ENCODE data around the gene CENATAC. TPM values are rescaled to one million over a fixed set of nuclear protein-coding genes. Genes with fewer than 3 reads are reported as not detected.
A peak's percentile ranks its signal among the peaks of the same experiment; 100 is the strongest.
"Not testable (repeated sequence)": the region's sequence is repeated elsewhere in the genome, so short reads cannot be mapped to it uniquely, and the experiment has no call there.

The CENATAC gene, protein sequence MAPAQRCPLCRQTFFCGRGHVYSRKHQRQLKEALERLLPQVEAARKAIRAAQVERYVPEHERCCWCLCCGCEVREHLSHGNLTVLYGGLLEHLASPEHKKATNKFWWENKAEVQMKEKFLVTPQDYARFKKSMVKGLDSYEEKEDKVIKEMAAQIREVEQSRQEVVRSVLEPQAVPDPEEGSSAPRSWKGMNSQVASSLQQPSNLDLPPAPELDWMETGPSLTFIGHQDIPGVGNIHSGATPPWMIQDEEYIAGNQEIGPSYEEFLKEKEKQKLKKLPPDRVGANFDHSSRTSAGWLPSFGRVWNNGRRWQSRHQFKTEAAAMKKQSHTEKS
- 26.3 TPM for polyA plus RNA-seq (2013)

DNA sequence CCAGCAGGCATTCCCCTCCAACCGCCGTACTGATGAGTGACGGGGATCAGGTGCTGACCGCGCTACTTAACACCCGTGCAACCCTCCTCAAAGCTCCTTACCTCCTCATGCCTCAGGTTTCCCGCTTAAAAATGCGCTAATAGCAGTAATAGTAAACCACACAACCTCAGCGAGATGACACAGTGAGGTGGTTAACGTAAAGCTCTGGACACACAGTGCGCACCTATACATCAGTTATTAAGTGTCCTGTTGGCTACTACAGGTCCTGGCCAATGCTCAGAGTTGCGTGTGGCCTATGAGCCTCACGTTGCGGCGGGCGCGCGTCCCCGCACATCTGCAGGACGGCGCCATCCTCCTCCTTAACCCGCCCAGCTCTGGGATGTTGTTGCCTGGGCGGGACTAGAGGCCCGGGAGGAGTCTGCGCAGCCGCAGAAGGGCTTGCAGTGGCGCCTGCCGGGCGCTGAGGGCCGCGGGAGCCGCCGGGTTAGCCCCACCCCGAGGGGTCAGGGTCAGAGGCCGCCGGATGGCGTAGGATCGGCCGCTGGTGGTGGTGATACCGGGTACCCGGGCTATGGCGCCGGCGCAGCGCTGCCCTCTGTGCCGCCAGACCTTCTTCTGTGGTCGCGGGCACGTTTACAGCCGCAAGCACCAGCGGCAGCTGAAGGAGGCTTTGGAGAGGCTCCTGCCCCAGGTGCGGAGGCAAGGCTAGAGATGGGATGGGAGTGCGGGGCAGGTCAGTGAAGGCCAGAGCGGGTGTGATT, at the start of gene CENATAC:
Gene CENATAC (plus strand): TSS at position 512 of the 761 bp plus-strand sequence. CDS start 60 bp downstream, at position 572.
- peak within 1 kb of the TSS; percentile 77 to 92 (median 83) for H3K4me3 ChIP-seq (ENCODE audit: control insufficient read depth in 1 of 7, extremely low read depth in 1 of 7, insufficient read depth in 4 of 7, low read depth in 2 of 7, low read length in 6 of 7)
- H3K4me1 ChIP-seq (ENCODE audit: control extremely low read depth in 1 of 4, control insufficient read depth in 4 of 4, insufficient read depth in 4 of 4, low read length in 3 of 4) = peaks cover 4 to 23% (median 21%) of the 10 kb centered on the region in 4 experiments
- H3K36me3 ChIP-seq (ENCODE audit: control insufficient read depth in 4 of 4, insufficient read depth in 4 of 4, low read length in 3 of 4) = peaks cover 0 to 17% (median 9%) of the 10 kb centered on the region in 4 experiments
- POLR2A ChIA-PET = interaction anchor here (0.7 kb wide), 1 partner anchor 207 kb away, joined by 3 read pairs; the partner anchor contains the start of gene DDX6
- DNase-seq = peak; percentile 79 to 84 (median 84)
- no peaks in the 10 kb centered on the region for H3K27me3 ChIP-seq (replicated peaks in 2 of 5; ENCODE audit: control insufficient read depth in 4 of 5, insufficient read depth in 5 of 5, low read length in 4 of 5)
- CTCF ChIA-PET = interaction anchor here (0.9 to 2.4 kb wide), 8 partner anchors 11 to 104 kb away, joined by 3 to 9 read pairs (median 4); partner anchors contain the start of gene DPAGT1
- under 1% methylated on average over 52 of the region's 54 CpGs for WGBS (ENCODE audit: insufficient coverage)
- peak within 1 kb of the TSS in 1 of 2 experiments; percentile 71 for H3K27ac ChIP-seq (ENCODE audit: insufficient read depth in 1 of 2, low read depth in 1 of 2, low read length in 2 of 2, poor library complexity in 1 of 2, severe bottlenecking in 2 of 2)
- H3K9me3 ChIP-seq (ENCODE audit: control extremely low read depth in 1 of 5, control insufficient read depth in 4 of 5, insufficient read depth in 2 of 5, low read depth in 1 of 5, low read length in 4 of 5) = no peaks in the 10 kb centered on the region

DNA sequence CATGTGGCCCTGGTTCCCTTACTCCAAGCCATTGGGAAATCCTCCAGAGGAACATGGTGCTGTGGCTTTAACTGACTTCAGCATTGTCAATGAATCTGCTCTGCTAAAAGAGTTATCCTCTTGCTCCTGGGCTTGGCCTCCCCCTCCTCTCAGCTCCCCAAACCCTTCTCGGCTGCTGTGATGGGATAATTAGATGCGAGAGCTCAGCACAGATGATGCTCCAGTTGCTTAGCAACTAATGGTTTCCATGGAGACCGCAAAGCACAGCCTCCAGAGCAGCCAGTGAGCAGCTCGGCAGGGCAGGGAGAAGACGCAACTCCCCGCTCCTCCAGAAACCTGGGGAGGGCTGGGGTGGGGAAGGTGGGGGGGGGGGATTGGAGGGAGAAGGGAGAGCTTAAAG, 44.7 kb upstream of the CENATAC start:
- Histone ChIP-seq H3K4me1 (ENCODE audit: control extremely low read depth in 1 of 4, control insufficient read depth in 4 of 4, insufficient read depth in 4 of 4, low read length in 3 of 4) (no peaks in the 10 kb centered on the region), H3K27me3 (replicated peaks in 2 of 5; ENCODE audit: control insufficient read depth in 4 of 5, insufficient read depth in 5 of 5, low read length in 4 of 5) (no peaks in the 10 kb centered on the region), H3K4me3 (ENCODE audit: control insufficient read depth in 1 of 7, extremely low read depth in 1 of 7, insufficient read depth in 4 of 7, low read depth in 2 of 7, low read length in 6 of 7) (no peak overlapping the region), H3K27ac (ENCODE audit: insufficient read depth in 1 of 2, low read depth in 1 of 2, low read length in 2 of 2, poor library complexity in 1 of 2, severe bottlenecking in 2 of 2) (no peak overlapping the region), H3K36me3 (ENCODE audit: control insufficient read depth in 4 of 4, insufficient read depth in 4 of 4, low read length in 3 of 4) (no peaks in the 10 kb centered on the region), H3K9me3 (ENCODE audit: control extremely low read depth in 1 of 5, control insufficient read depth in 4 of 5, insufficient read depth in 2 of 5, low read depth in 1 of 5, low read length in 4 of 5) (no peaks in the 10 kb centered on the region)
- DNase-seq = peak in 2 of 3 donors; percentile 29 to 33
- CTCF ChIA-PET = interaction anchor here (0.7 to 3.5 kb wide), 5 partner anchors 9 to 48 kb away, joined by 3 to 16 read pairs (median 5); no protein-coding TSS in a partner anchor
- POLR2A ChIA-PET = no interaction called here
- WGBS (ENCODE audit: insufficient coverage) = 86% methylated on average over 2 of the region's 6 CpGs

DNA sequence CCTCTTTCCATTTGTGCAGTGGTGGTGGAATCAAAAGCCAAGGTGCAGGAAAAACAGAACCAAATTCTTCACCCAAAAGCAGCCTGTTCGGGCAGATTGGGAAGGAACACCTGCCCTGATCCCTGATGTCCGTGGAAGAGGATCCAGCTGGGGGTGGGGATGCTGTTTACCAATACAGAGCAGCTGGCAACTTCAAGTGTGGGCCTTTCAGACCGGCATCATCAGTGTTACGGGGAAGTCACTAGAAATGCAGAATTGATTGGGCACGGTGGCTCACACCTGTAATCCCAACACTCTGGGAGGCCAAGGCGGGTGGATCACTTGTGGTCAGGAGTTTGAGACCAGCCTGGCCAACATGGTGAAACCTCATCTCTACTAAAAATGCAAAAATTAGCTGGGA, 44.0 kb upstream of the CENATAC start:
- POLR2A ChIA-PET; H3K4me1 ChIP-seq (ENCODE audit: control extremely low read depth in 1 of 4, control insufficient read depth in 4 of 4, insufficient read depth in 4 of 4, low read length in 3 of 4); H3K27me3 ChIP-seq (replicated peaks in 2 of 5; ENCODE audit: control insufficient read depth in 4 of 5, insufficient read depth in 5 of 5, low read length in 4 of 5); H3K4me3 ChIP-seq (ENCODE audit: control insufficient read depth in 1 of 7, extremely low read depth in 1 of 7, insufficient read depth in 4 of 7, low read depth in 2 of 7, low read length in 6 of 7); H3K36me3 ChIP-seq (ENCODE audit: control insufficient read depth in 4 of 4, insufficient read depth in 4 of 4, low read length in 3 of 4); H3K27ac ChIP-seq (ENCODE audit: insufficient read depth in 1 of 2, low read depth in 1 of 2, low read length in 2 of 2, poor library complexity in 1 of 2, severe bottlenecking in 2 of 2); H3K9me3 ChIP-seq (ENCODE audit: control extremely low read depth in 1 of 5, control insufficient read depth in 4 of 5, insufficient read depth in 2 of 5, low read depth in 1 of 5, low read length in 4 of 5); DNase-seq: not testable (repeated sequence)
- CTCF ChIA-PET = interaction anchor here (0.9 to 4.4 kb wide), 4 partner anchors 18 to 49 kb away, joined by 3 to 23 read pairs (median 10); partner anchors contain the start of gene BCL9L
- WGBS (ENCODE audit: insufficient coverage) = 94% methylated on average over 6 of the region's 6 CpGs

DNA sequence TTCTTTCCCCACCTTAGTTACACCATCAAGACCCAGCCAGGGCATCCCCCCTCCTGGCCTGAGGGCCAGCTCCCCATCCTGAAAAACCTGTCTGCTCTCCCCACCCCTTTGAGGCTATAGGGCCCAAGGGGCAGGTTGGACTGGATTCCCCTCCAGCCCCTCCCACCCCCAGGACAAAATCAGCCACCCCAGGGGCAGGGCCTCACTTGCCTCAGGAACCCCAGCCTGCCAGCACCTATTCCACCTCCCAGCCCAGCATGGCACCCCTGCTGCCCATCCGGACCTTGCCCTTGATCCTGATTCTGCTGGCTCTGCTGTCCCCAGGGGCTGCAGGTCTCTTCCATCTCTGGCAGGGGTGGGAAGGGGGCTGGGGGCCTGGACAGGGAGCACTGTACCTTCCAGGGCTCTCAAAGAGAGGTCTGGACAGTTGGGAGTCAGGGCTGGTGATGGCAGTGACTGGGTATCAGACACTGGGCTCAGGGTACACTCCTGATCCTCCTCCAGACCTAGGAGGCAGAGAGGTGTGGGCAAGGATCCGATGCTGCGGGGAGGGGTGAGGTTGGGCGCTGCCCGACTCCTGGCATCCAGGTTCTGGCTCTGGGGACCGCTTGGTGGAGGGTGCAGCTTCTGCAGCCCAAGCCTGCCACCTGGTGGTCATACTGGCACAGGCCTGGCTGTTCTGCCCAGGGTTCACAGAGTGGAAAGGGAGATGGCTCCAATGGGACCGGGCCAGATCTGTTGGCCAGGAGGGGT, 41.7 kb upstream of the CENATAC start, which contains the start of gene UPK2:
Gene UPK2 (plus strand): TSS at position 205 of the 753 bp plus-strand sequence. CDS start 53 bp downstream, at position 258.
- DNase-seq = peak; percentile 79 to 88 (median 81)
- H3K36me3 ChIP-seq (ENCODE audit: control insufficient read depth in 4 of 4, insufficient read depth in 4 of 4, low read length in 3 of 4) = no peaks in the 10 kb centered on the region
- H3K27ac ChIP-seq (ENCODE audit: insufficient read depth in 1 of 2, low read depth in 1 of 2, low read length in 2 of 2, poor library complexity in 1 of 2, severe bottlenecking in 2 of 2) = no peak within 1 kb of the TSS
- ChIA-PET CTCF (interaction anchor here (1.0 to 4.8 kb wide), 14 partner anchors 9 to 277 kb away, joined by 3 to 48 read pairs (median 5); partner anchors contain the start of genes BCL9L and TREH), POLR2A (no interaction called here)
- H3K4me3 ChIP-seq (ENCODE audit: control insufficient read depth in 1 of 7, extremely low read depth in 1 of 7, insufficient read depth in 4 of 7, low read depth in 2 of 7, low read length in 6 of 7) = no peak within 1 kb of the TSS
- H3K9me3 ChIP-seq (ENCODE audit: control extremely low read depth in 1 of 5, control insufficient read depth in 4 of 5, insufficient read depth in 2 of 5, low read depth in 1 of 5, low read length in 4 of 5) = no peaks in the 10 kb centered on the region
- H3K4me1 ChIP-seq (ENCODE audit: control extremely low read depth in 1 of 4, control insufficient read depth in 4 of 4, insufficient read depth in 4 of 4, low read length in 3 of 4) = no peaks in the 10 kb centered on the region
- WGBS (ENCODE audit: insufficient coverage) = 7% methylated on average over 6 of the region's 7 CpGs
- H3K27me3 ChIP-seq (replicated peaks in 2 of 5; ENCODE audit: control insufficient read depth in 4 of 5, insufficient read depth in 5 of 5, low read length in 4 of 5) = no peaks in the 10 kb centered on the region

DNA sequence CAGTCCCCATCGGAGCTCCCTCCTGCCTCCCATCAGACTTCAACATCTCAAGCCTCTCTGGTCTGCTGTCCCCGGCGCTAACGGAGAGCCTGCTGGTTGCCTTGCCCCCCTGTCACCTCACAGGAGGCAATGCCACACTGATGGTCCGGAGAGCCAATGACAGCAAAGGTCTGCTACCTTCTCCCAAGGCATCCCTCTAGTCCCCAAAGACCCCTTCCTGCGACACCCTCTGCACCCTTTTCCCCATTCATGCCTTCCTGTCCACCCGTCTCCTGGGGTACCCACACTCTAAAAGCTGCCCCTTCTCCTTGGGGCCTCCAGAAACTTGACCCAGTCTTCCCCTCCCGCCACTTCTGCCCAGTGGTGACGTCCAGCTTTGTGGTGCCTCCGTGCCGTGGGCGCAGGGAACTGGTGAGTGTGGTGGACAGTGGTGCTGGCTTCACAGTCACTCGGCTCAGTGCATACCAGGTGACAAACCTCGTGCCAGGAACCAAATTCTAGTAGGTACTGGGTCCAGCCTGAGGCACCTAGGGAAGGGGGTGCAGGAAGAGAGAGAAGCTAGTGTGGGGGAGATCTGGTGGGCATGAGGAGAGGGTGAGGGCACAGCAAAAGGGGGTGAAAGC, 41.0 kb upstream of the CENATAC start:
- Histone ChIP-seq H3K27me3 (replicated peaks in 2 of 5; ENCODE audit: control insufficient read depth in 4 of 5, insufficient read depth in 5 of 5, low read length in 4 of 5) (no peaks in the 10 kb centered on the region), H3K36me3 (ENCODE audit: control insufficient read depth in 4 of 4, insufficient read depth in 4 of 4, low read length in 3 of 4) (no peaks in the 10 kb centered on the region), H3K27ac (ENCODE audit: insufficient read depth in 1 of 2, low read depth in 1 of 2, low read length in 2 of 2, poor library complexity in 1 of 2, severe bottlenecking in 2 of 2) (no peak overlapping the region), H3K9me3 (ENCODE audit: control extremely low read depth in 1 of 5, control insufficient read depth in 4 of 5, insufficient read depth in 2 of 5, low read depth in 1 of 5, low read length in 4 of 5) (no peaks in the 10 kb centered on the region), H3K4me1 (ENCODE audit: control extremely low read depth in 1 of 4, control insufficient read depth in 4 of 4, insufficient read depth in 4 of 4, low read length in 3 of 4) (no peaks in the 10 kb centered on the region), H3K4me3 (ENCODE audit: control insufficient read depth in 1 of 7, extremely low read depth in 1 of 7, insufficient read depth in 4 of 7, low read depth in 2 of 7, low read length in 6 of 7) (no peak overlapping the region)
- POLR2A ChIA-PET = no interaction called here
- CTCF ChIA-PET = interaction anchor here (0.7 to 4.8 kb wide), 19 partner anchors 10 to 293 kb away, joined by 3 to 48 read pairs (median 5); partner anchors contain the start of genes BCL9L and TREH
- DNase-seq = no peak
- WGBS (ENCODE audit: insufficient coverage) = 59% methylated on average over 12 of the region's 14 CpGs

DNA sequence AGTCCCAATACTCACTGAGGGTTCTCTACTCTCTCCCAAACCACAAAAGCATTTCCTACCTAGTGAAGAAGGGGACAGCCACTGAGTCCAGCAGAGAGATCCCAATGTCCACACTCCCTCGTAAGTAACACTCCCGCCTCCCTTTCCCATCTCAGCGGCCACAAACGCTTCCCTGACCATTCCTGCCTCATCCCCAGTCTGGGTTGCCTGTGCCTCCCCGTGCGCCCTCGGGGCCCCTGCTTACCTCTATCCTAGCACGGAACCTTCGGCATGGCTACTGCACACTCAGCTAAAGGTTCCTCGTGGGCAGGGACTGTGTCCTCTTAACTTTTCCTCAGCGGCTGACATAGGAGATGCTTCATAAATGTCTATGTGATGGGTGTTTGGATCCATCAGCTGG, 40.4 kb upstream of the CENATAC start:
- Histone ChIP-seq H3K36me3 (ENCODE audit: control insufficient read depth in 4 of 4, insufficient read depth in 4 of 4, low read length in 3 of 4) (no peaks in the 10 kb centered on the region), H3K27ac (ENCODE audit: insufficient read depth in 1 of 2, low read depth in 1 of 2, low read length in 2 of 2, poor library complexity in 1 of 2, severe bottlenecking in 2 of 2) (no peak overlapping the region), H3K4me3 (ENCODE audit: control insufficient read depth in 1 of 7, extremely low read depth in 1 of 7, insufficient read depth in 4 of 7, low read depth in 2 of 7, low read length in 6 of 7) (no peak overlapping the region), H3K4me1 (ENCODE audit: control extremely low read depth in 1 of 4, control insufficient read depth in 4 of 4, insufficient read depth in 4 of 4, low read length in 3 of 4) (no peaks in the 10 kb centered on the region), H3K27me3 (replicated peaks in 2 of 5; ENCODE audit: control insufficient read depth in 4 of 5, insufficient read depth in 5 of 5, low read length in 4 of 5) (no peaks in the 10 kb centered on the region), H3K9me3 (ENCODE audit: control extremely low read depth in 1 of 5, control insufficient read depth in 4 of 5, insufficient read depth in 2 of 5, low read depth in 1 of 5, low read length in 4 of 5) (no peaks in the 10 kb centered on the region)
- ChIA-PET CTCF (interaction anchor here (0.7 to 4.8 kb wide), 18 partner anchors 9 to 294 kb away, joined by 3 to 48 read pairs (median 5); partner anchors contain the start of gene BCL9L), POLR2A (no interaction called here)
- WGBS (ENCODE audit: insufficient coverage) = 94% methylated on average over 10 of the region's 11 CpGs
- DNase-seq = no peak
